Thoracic aorta (tissue), 2 donors: ENCODE results near the gene DNAJB7. TPM values are rescaled to one million over a fixed set of nuclear protein-coding genes. Genes with fewer than 3 reads are reported as not detected.
"Not testable (repeated sequence)": the region's sequence is repeated elsewhere in the genome, so short reads cannot be mapped to it uniquely, and the experiment has no call there.

Experiments
- ATAC-seq: fragments of 150-250 bp; one replicate; pipeline ENCODE4 v1.8.0; 2017; ENCODE audit warnings: low read depth; ENCODE audit not compliant: insufficient number of reproducible peaks, low FRiP score
- DNase-seq: peaks from one replicate; pipeline ENCODE4 v3.0.0-alpha.2; 2020; ENCODE audit warnings: low spot score
- H3K27ac ChIP-seq, 2 donors: fragments of 200-600 bp; sonication (generic); 1 replicate in 1 of 2; 2 replicates in 1 of 2; pipeline ENCODE4 v1.5.1; 2016; ENCODE audit warnings: mild to moderate bottlenecking in 2 of 2, moderate library complexity in 2 of 2
- H3K27me3 ChIP-seq: fragments of 200-600 bp; sonication (generic); replicated peaks from 2 replicates; pipeline ENCODE4 v1.6.0; 2016; ENCODE audit warnings: mild to moderate bottlenecking; ENCODE audit not compliant: insufficient read depth
- H3K36me3 ChIP-seq: fragments of 200-600 bp; sonication (generic); one replicate; pipeline ENCODE4 v1.5.1; 2016
- H3K4me1 ChIP-seq, 2 donors: fragments of 200-600 bp; sonication (generic); 1 replicate in 1 of 2; 2 replicates in 1 of 2; pipeline versions ENCODE4 v1.5.1 to v1.6.0; 2016; ENCODE audit warnings: low read depth in 2 of 2, mild to moderate bottlenecking in 1 of 2; ENCODE audit not compliant: control insufficient read depth in 1 of 2
- H3K4me3 ChIP-seq: fragments of 200-600 bp; sonication (generic); 2 replicates; pipeline ENCODE4 v1.5.1; 2016; ENCODE audit warnings: mild to moderate bottlenecking
- H3K9me3 ChIP-seq: fragments of 200-600 bp; sonication (generic); 2 replicates; pipeline ENCODE4 v1.5.1; 2016
- total RNA-seq, 2 donors: library from RNA; depleted of rRNA; stranded (reverse); fragments of >200 nt; gene quantifications; one replicate each; pipeline versions ENCODE4 v1.1.0 to v1.2.3, GENCODE V29; 2016
- TF ChIP-seq, protein P1 (sequence below): fragments of 200-600 bp; sonication (generic); IDR thresholded peaks from one replicate; pipeline ENCODE4 v1.5.1; 2019; ENCODE audit warnings: antibody characterized with exemption

The DNAJB7 gene
- total RNA-seq, 2 donors from 2014 or later: not detected

DNA sequence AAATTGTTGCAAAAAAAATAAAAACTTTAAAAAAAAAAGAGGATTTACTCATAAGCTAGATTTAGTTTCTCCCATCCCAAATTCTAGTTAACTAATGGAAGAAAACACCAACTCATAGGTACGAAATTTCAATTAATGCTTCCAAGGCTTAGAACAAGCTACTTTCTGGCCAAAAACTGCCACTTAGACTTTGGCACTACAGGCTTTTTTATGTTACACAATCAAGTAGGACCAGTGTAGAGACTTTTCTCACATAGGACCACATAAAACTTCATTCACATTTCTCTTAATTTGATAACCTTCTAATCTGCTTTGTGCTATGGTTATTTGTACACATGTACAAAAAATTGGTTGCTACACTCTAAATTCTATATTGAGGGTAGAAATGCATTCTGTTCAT, 8.6 kb downstream of the DNAJB7 start:
- no peaks in the 10 kb centered on the region for H3K27me3 ChIP-seq
- TF ChIP-seq, protein P1, sequence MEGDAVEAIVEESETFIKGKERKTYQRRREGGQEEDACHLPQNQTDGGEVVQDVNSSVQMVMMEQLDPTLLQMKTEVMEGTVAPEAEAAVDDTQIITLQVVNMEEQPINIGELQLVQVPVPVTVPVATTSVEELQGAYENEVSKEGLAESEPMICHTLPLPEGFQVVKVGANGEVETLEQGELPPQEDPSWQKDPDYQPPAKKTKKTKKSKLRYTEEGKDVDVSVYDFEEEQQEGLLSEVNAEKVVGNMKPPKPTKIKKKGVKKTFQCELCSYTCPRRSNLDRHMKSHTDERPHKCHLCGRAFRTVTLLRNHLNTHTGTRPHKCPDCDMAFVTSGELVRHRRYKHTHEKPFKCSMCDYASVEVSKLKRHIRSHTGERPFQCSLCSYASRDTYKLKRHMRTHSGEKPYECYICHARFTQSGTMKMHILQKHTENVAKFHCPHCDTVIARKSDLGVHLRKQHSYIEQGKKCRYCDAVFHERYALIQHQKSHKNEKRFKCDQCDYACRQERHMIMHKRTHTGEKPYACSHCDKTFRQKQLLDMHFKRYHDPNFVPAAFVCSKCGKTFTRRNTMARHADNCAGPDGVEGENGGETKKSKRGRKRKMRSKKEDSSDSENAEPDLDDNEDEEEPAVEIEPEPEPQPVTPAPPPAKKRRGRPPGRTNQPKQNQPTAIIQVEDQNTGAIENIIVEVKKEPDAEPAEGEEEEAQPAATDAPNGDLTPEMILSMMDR: no peak
- H3K36me3 ChIP-seq: peaks cover 1% of the 10 kb centered on the region
- no peak overlapping the region for H3K27ac ChIP-seq
- ATAC-seq (no peak), DNase-seq (no peak)
- no peak overlapping the region for H3K4me3 ChIP-seq
- peaks cover 31 to 58% of the 10 kb centered on the region in 2 donors for H3K4me1 ChIP-seq
- no peaks in the 10 kb centered on the region for H3K9me3 ChIP-seq

DNA sequence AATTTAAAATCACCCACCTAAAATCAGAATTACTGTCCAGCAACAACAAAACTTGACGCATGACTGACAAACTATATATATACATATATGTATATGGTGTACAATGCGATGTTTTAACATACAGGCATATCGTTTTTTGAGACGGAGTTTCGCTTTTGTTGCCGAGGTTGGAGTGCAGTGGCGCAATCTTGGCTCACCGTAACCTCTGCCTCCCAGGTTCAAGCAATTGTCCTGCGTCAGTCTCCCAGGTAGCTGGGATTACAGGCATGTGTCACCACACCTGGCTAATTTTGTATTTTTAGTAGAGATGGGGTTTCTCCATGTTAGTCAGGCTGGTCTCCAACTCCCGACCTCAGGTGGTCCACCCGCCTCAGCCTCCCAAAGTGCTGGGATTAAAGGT, 16.1 kb downstream of the DNAJB7 start:
- not testable (repeated sequence) for ATAC-seq, H3K4me3 ChIP-seq, H3K9me3 ChIP-seq, H3K27me3 ChIP-seq, H3K4me1 ChIP-seq, H3K27ac ChIP-seq, DNase-seq
- H3K36me3 ChIP-seq: peaks cover 29% of the 10 kb centered on the region

DNA sequence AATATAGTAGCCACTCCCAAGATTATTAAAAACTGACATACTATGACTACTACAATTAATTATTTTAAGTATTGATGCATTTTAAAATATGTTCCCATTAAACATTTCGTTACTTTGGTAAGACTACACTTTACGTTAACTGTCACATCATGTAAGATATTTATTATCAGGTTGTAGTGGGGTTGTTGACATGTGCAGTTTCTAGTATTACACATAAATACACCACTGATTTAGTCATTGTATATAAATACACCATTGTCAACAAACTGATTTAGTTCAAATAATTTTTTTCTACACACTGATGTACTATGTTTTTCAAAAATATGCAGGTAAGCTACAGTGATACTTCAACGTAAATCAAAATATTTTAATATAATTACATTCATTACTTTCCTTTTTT, 17.0 kb downstream of the DNAJB7 start:
- ATAC-seq: no peak
- no peak overlapping the region for H3K27ac ChIP-seq
- H3K27me3 ChIP-seq: no peaks in the 10 kb centered on the region
- no peaks in the 10 kb centered on the region for H3K9me3 ChIP-seq
- H3K4me3 ChIP-seq: no peak overlapping the region
- H3K36me3 ChIP-seq: peaks cover 38% of the 10 kb centered on the region
- no peak for DNase-seq
- H3K4me1 ChIP-seq: peaks cover 0 to 6% of the 10 kb centered on the region in 2 donors
- TF ChIP-seq, protein P1: no peak

DNA sequence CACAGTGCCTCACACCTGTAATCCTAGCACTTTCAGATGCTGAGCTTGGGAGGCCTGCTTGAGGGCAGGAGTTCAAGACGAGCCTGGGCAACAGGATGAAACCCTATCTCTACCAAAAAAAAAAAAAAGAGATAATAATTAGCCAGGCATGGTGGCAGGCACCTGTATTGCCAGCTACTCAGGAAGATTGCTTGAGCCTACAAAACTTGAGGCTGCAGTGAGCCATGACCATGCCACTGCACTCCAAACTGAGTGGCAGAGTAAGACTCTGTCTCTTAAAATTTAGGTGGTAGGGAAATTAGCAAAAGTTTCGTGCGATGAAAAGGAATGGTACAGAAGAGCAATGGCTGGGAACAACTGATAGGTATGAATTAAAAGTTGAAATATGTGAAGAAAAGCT, 23.4 kb downstream of the DNAJB7 start:
- H3K36me3 ChIP-seq: peaks cover 51% of the 10 kb centered on the region
- H3K9me3 ChIP-seq: no peaks in the 10 kb centered on the region
- TF ChIP-seq, protein P1: no peak
- no peaks in the 10 kb centered on the region for H3K27me3 ChIP-seq
- peaks cover 0 to 6% of the 10 kb centered on the region in 2 donors for H3K4me1 ChIP-seq
- ATAC-seq (no peak), DNase-seq (no peak)
- H3K27ac ChIP-seq: no peak overlapping the region
- H3K4me3 ChIP-seq: no peak overlapping the region

DNA sequence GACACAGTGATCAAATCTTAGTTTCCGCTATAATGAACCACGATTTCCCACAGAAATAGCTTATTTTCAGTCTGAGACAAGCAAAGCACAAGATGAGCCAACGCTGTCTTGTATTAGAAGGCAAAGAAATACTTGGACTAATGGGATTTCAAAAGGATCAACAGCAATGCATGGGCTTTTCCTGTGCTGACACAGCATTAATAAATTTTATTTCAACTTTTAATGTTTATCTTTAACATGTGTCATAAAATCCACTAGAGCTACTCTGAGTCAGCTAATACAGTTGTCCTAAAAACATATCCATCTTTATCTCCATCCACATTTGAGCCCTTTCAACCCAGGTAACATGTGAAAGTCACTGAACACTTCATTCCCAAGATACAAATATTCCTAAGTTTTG, 27.3 kb downstream of the DNAJB7 start:
- H3K4me1 ChIP-seq: no peaks in the 10 kb centered on the region
- no peaks in the 10 kb centered on the region for H3K9me3 ChIP-seq
- no peak overlapping the region for H3K27ac ChIP-seq
- TF ChIP-seq, protein P1: no peak
- no peak for DNase-seq
- no peak overlapping the region for H3K4me3 ChIP-seq
- H3K36me3 ChIP-seq: peaks cover 65% of the 10 kb centered on the region
- no peak for ATAC-seq
- no peaks in the 10 kb centered on the region for H3K27me3 ChIP-seq

DNA sequence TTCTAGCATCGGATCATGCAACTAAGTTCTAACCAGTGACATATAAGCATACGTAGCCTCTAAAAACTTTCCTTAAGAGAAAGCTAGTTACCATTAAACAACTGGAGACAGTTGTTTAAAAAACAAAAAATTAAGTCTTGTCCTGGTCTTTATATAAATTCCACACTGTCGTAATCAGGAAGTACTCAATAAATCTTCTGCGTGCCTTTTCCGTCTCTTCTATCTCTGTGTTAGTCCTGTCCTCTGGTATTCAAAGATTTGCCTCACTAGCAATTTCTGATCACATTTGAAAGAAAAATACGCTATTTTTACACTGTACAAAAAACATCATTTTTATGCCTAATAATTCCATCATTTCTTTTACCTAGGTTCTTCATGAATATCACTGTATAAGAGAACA, 32.8 kb downstream of the DNAJB7 start:
- no peak for ATAC-seq

More for the DNA sequence above, 32.8 kb downstream of the DNAJB7 start:
- H3K27me3 ChIP-seq: no peaks in the 10 kb centered on the region
- TF ChIP-seq, protein P1: no peak
- no peak for DNase-seq
- H3K36me3 ChIP-seq: peaks cover 66% of the 10 kb centered on the region
- no peak overlapping the region for H3K27ac ChIP-seq
- H3K4me3 ChIP-seq: no peak overlapping the region
- H3K9me3 ChIP-seq: no peaks in the 10 kb centered on the region
- H3K4me1 ChIP-seq: no peaks in the 10 kb centered on the region
